BJ (cell line): Measurements from ENCODE around the gene POLE. TPM values are rescaled to one million over a fixed set of nuclear protein-coding genes. Genes with fewer than 3 reads are reported as not detected.

Experiments
- CTCF ChIA-PET: fragments of 350-600 bp; formaldehyde crosslinking; extraction: SDS; loops from one replicate; lab custom pipeline; 2021; ENCODE audit warnings: antibody characterized with exemption, inconsistent platforms; lab: Yijun Ruan, JAX
- POLR2A ChIA-PET: fragments of 300-600 bp; sonication (Branson Sonifier 250); formaldehyde crosslinking; extraction: SDS; loops from one replicate; lab custom pipeline; 2021; ENCODE audit warnings: antibody characterized with exemption; lab: Charles Lee
- DNase-seq: peaks from one replicate; pipeline ENCODE4 v3.0.0-alpha.2; 2011; ENCODE audit warnings: low read depth
- H3K27me3 ChIP-seq: 2 replicates; pipeline ENCODE4 v1.6.0; 2011; ENCODE audit warnings: low read length; ENCODE audit not compliant: control insufficient read depth, insufficient read depth
- H3K36me3 ChIP-seq: 2 replicates; pipeline ENCODE4 v1.5.1; 2011; ENCODE audit warnings: low read length; ENCODE audit not compliant: control insufficient read depth, insufficient read depth
- H3K4me3 ChIP-seq: 2 replicates; pipeline ENCODE4 v1.5.1; 2011; ENCODE audit warnings: low read depth, mild to moderate bottlenecking, control low read depth, low read length
- CTCF ChIP-seq: IDR thresholded peaks from 2 replicates; pipeline ENCODE4 v1.5.1; 2011; ENCODE audit warnings: low read depth, mild to moderate bottlenecking, control low read depth, inconsistent platforms, low read length, moderate library complexity; ENCODE audit not compliant: insufficient read depth
- polyA plus RNA-seq: library from polyadenylated mRNA; depleted of rRNA; stranded (reverse); fragments of >200 nt; gene quantifications from 2 replicates; pipeline ENCODE4 v1.2.3, GENCODE V29; 2011

The POLE gene
- polyA plus RNA-seq, 1 experiment, result 17.7 TPM

GRCh38 chr12:132618683-132619043 is 68.5 kb downstream of the POLE start, which contains the start of gene P2RX2:
P2RX2 (plus strand) TSS chr12:132618776; CDS start chr12:132618817, 41 bp downstream.
- H3K4me3 ChIP-seq, result no peak within 1 kb of the TSS
- no peak for TF ChIP-seq CTCF
- H3K27me3 ChIP-seq, result peaks cover 23% of the 10 kb centered on the region
- POLR2A ChIA-PET, result interaction anchor here (0.6 kb wide), 1 partner anchor 56 kb away, joined by 3 read pairs; no protein-coding TSS in a partner anchor
- no peak for DNase-seq
- H3K36me3 ChIP-seq, result no peaks in the 10 kb centered on the region
- CTCF ChIA-PET, result interaction anchor here (1.0 to 3.7 kb wide), 3 partner anchors 9 to 204 kb away, joined by 3 to 51 read pairs (median 13); no protein-coding TSS in a partner anchor

- ChIA-PET POLR2A (interaction anchor here (0.6 kb wide), 1 partner anchor 57 kb away, joined by 3 read pairs; no protein-coding TSS in a partner anchor), CTCF (interaction anchor here (0.7 to 3.7 kb wide), 5 partner anchors 9 to 203 kb away, joined by 3 to 51 read pairs (median 3); no protein-coding TSS in a partner anchor)
- TF ChIP-seq CTCF, result no peak
- DNase-seq, result no peak
- H3K36me3 ChIP-seq, result no peaks in the 10 kb centered on the region
- H3K4me3 ChIP-seq, result no peak overlapping the region
- peaks cover 23% of the 10 kb centered on the region for H3K27me3 ChIP-seq
Measured at GRCh38 chr12:132617822-132618682, 69.1 kb downstream of the POLE start.

DNA sequence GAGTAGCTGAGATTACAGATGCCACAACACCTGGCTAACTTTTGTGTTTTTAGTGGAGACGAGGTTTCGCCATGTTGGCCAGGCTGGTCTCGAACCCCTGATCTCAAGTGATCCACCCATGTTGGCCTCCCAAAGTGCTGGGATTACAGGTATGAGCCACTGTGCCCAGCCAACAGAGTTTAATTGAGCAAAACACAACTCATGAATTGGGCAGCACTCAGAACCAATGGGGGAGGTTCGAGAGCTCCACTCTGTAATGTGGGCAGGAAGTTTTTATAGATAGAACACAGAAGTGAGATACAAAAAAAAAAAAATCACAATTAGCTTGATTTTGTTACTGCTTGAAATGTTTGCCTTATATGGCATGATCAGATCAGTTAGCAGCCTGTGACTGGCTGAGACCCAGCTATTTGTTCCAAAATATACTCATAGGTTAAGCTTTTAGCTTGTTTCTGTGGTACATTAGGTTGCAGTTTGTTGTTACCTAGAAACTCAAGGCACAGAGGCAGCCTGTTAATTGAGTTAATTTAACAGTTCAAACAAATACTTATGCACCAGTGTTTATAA is 69.9 kb downstream of the POLE start:
- H3K27me3 ChIP-seq, result peaks cover 23% of the 10 kb centered on the region
- ChIA-PET CTCF (interaction anchor here (0.7 to 3.7 kb wide), 7 partner anchors 9 to 202 kb away, joined by 3 to 51 read pairs (median 3); no protein-coding TSS in a partner anchor), POLR2A (no interaction called here)
- DNase-seq, result no peak
- H3K36me3 ChIP-seq, result no peaks in the 10 kb centered on the region
- no peak overlapping the region for H3K4me3 ChIP-seq
- TF ChIP-seq CTCF, result no peak

GRCh38 chr12:132615579-132616038 is 71.5 kb downstream of the POLE start:
- POLR2A ChIA-PET, result no interaction called here
- no peak overlapping the region for H3K4me3 ChIP-seq
- no peak for TF ChIP-seq CTCF
- CTCF ChIA-PET, result interaction anchor here (0.6 to 3.7 kb wide), 18 partner anchors 10 to 469 kb away, joined by 3 to 73 read pairs (median 6); no protein-coding TSS in a partner anchor
- peaks cover 28% of the 10 kb centered on the region for H3K27me3 ChIP-seq
- no peak for DNase-seq
- H3K36me3 ChIP-seq, result no peaks in the 10 kb centered on the region
